ENCODE data around the gene CCDC141.
"Not testable (repeated sequence)": the region's sequence is repeated elsewhere in the genome, so short reads cannot be mapped to it uniquely, and the experiment has no call there.

The CCDC141 gene, protein sequence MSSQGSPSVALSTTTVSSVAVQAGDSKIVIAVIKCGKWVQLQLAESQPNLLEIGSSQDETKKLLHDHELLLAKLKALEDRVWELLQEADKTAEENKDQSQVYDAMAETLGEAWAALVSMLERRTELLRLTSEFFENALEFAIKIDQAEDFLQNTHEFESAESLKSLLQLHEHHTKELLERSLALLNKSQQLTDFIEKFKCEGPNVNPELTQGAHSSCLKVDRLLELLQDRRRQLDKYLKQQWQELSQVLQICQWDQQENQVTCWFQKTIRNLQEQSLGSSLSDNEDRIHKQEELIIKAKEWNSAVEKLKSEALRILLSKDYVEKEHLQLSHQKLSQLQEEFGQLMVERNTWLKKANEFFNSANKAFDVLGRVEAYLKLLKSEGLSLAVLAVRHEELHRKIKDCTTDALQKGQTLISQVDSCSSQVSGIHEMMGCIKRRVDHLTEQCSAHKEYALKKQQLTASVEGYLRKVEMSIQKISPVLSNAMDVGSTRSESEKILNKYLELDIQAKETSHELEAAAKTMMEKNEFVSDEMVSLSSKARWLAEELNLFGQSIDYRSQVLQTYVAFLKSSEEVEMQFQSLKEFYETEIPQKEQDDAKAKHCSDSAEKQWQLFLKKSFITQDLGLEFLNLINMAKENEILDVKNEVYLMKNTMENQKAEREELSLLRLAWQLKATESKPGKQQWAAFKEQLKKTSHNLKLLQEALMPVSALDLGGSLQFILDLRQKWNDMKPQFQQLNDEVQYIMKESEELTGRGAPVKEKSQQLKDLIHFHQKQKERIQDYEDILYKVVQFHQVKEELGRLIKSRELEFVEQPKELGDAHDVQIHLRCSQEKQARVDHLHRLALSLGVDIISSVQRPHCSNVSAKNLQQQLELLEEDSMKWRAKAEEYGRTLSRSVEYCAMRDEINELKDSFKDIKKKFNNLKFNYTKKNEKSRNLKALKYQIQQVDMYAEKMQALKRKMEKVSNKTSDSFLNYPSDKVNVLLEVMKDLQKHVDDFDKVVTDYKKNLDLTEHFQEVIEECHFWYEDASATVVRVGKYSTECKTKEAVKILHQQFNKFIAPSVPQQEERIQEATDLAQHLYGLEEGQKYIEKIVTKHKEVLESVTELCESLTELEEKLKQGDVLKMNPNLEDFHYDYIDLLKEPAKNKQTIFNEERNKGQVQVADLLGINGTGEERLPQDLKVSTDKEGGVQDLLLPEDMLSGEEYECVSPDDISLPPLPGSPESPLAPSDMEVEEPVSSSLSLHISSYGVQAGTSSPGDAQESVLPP (N-terminal part only)

DNA sequence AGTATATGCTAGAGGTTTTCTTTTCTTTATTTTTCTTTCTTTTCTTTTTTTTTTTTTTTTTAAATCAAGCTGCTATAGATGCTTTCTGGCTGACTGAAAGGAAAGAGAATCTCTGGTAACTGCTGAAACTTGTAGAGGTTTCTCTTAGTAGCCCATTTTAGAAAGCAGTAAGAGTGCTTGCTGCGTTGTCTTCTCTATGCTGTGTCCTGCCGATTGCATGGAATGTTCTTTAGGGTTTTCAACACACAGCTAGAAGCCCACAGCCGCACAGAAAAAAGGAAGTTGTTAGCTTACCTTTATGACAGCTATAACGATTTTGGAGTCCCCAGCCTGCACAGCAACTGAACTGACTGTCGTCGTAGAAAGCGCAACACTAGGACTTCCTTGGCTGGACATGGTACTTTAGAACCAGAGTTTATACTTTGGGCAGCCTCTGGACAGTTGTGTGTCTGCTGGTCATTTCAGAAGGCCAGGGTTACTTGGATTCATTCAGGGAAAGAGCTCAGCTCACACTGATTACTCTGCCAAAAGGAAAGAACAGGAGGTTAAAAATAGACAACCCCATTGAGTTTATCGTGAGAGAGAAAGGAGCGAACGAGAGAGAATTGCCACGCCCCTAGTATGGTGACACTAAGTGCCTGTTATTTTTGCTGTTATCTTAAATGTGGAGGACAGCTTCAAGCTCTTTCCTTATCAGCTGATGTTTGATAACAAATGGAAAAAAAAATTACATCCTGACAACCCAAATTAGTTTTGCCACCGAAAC is at the start of gene CCDC141:
Gene CCDC141 (minus strand): TSS at position 592 of the 766 bp plus-strand sequence. CDS start 196 bp downstream, at position 396.
- in situ Hi-C loops (cut with MboI; ENCODE audit: low pct_unique_long_range_greater_than_20kb, low sequenced_read_pairs): no loop called here
- peak; percentile 73 for DNase-seq

DNA sequence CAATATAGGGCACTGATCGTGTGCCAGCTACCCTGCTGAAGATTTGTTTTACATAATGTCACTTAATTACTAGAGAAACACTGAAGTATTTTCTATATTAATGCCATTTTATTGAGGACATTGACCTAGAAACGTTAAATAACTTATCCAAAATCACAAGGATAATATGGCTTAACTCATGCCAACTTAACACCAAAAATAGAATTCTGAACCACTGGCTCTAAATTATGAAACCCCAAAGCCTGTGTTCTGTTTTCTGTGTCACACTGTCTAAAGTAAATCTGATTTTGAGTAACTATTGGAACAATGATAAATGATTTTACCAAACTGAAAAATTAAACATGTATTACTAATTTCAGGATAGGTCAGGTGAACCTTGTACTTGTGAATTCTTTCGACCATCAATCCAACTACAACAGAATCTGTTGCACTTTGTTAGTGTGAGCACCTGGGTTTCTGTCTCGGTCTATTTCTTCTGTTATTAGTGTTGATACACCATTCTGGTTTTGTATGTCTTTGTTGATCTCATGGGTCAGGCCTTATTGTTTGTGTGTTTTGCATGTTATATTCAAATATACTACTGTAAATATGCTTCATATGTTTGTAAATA is 48.2 kb upstream of the CCDC141 start:
- no peak for DNase-seq
- in situ Hi-C loops (cut with MboI; ENCODE audit: low pct_unique_long_range_greater_than_20kb, low sequenced_read_pairs): no loop called here

DNA sequence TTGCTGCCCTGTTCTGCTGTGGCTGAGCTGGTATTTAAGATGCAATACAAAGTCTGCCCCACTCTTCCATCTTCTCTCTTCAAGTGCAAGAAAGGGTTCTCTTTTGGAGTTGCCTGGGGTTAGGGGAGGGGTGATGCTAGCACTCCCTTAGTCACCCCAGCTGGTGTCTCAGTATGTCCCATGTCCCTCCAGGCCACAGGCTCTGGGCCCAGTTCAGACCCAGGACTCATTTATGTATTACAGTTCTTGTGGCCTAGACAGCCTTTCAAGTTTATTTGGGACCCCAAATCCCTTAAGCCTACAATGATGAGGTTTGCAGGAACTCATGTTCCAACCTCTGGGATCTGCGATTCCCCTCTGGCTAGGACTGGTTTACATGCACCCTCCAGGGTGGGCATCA is 47.2 kb upstream of the CCDC141 start:
- no peak for DNase-seq
- in situ Hi-C loops (cut with MboI; ENCODE audit: low pct_unique_long_range_greater_than_20kb, low sequenced_read_pairs): no loop called here

DNA sequence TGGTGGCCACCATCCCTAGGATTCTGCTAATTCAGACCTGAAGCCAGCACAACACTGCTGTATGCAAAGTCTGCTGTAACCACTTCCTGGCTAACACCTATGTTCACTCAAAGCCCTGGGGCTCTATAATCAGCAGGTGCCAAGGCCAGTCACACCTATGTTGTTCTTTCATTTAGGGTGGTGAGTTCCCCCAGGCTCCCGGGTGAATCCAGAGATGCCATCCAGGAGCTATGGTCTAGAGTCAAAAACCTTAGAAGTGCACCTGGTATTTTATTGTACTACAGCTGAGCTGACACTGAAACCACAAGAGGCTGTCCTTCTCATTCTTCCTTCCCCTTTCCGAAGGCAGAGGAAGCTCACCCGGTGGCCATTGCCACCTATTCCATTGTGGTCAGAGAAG is 46.2 kb upstream of the CCDC141 start:
- DNase-seq: peak; percentile 46
- in situ Hi-C loops (cut with MboI; ENCODE audit: low pct_unique_long_range_greater_than_20kb, low sequenced_read_pairs): no loop called here

DNA sequence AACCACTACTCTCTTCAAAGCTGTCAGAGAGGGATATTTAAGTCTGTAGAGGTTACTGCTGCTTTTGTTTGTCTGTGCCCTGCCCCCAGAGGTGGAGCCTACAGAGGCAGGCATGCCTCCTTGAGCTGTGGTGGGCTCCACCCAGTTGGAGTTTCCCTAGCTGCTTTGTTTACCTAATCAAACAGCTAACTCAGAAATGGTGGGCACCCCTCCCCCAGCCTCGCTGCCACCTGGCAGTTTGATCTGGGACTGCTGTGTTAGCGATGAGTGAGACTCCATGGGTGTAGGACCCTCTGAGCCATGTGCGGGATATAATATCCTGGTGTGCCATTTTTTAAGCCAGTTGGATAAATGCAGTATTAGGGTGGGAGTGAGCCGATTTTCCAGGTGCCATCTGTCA is 43.0 kb upstream of the CCDC141 start:
- in situ Hi-C loops (cut with MboI; ENCODE audit: low pct_unique_long_range_greater_than_20kb, low sequenced_read_pairs); DNase-seq: not testable (repeated sequence)

DNA sequence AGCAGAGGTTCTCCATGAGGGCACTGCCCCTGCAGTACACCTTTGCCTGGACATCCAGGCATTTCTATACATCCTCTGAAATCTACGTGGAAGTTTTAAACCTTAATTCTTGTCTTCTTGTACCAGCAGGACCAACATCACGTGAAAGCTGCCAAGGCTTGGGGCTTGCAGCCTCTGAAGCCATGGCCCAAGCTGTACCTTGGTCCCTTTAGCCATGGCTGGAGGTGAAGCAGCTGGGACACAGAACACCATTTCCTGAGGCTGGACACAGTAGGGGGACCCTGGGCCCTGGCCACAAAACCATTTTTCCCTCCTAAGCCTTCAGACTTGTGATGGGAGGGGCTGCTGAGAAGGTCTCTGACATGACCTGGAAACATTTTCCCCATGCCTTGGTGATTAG is 32.8 kb upstream of the CCDC141 start:
- in situ Hi-C loops (cut with MboI; ENCODE audit: low pct_unique_long_range_greater_than_20kb, low sequenced_read_pairs): no loop called here
- no peak for DNase-seq

DNA sequence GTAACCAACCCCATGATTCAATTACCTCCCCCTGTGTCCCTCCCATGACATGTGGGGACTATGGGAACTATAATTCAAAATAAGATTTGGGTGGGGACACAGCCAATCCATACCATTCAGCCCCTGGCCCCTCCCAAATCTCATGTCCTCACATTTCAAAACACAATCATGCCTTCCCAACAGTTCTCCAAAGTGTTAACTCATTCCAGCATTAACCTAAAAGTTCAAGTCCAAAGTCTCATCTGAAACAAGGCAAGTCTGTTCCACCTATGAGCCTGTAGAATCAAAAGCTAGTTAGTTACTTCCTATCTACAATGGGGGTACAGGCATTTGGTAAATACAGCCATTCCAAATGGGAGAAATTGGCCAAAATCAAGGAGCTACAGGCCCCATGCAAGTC is 32.0 kb upstream of the CCDC141 start:
- in situ Hi-C loops (cut with MboI; ENCODE audit: low pct_unique_long_range_greater_than_20kb, low sequenced_read_pairs): no loop called here

DNA sequence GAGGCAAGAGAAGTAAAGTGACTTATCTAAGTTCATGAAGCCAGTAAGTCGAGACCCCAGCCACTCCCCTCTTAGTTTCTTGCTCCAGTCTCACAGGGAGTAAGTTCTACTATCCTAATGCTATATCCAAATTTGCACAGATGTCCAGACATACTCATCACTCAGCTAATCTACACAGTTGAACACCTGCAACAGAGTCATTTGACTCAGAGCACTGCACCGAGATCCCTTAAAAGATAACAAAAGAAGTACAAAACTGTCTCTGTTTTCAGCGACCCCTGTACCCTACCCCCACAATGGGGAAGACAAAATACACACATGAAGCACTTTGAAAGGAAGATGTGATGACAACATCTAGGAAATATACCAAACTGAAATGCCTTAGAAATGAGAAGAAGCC is 22.6 kb upstream of the CCDC141 start:
- DNase-seq: no peak
- in situ Hi-C loops (cut with MboI; ENCODE audit: low pct_unique_long_range_greater_than_20kb, low sequenced_read_pairs): no loop called here

More for the DNA sequence above, 32.0 kb upstream of the CCDC141 start:
- DNase-seq: no peak

DNA sequence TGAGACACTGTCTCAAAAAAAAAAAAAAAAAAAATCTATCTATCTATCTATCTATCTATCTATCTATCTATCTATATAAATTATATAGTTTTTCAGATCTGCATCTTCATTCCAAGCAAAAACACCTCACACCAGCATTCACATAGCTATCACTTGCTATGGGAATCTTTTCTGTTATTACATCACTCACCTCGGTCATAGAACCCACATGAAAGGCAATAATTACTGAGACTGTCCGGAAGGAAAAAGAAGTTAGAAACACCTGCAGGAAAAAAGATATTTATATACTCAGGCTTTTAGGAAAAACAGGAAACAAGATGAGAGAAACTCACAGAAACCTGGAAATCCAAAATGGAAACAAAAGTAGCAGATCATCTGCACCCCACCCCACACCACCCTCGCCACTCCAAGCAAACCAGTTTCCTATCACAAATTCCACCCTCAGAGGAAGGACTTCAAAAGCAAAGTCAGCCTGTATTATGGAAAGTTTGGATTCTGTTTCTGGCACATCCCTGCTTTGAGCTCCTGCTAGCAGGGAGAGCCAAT is 21.9 kb upstream of the CCDC141 start:
- in situ Hi-C loops (cut with MboI; ENCODE audit: low pct_unique_long_range_greater_than_20kb, low sequenced_read_pairs): no loop called here
- DNase-seq: no peak

DNA sequence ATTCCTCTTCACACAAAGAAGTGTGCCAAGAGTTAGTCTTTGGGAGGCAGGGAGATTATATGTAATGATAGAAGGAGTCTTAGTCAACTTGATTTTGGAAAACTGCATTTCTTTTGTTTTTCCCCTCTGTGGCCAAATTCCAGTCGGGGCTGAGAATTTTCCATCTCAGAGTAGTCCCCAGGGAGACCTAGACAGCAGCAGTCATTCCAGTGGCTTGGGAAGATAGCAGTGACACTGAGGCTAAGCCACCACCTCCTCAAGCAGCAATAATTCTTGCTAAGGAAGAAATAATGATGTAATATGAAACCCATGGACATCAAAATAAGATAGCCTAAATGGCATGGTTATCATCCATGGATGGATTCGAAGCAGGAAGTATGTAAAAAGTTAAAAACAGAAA is 21.0 kb upstream of the CCDC141 start:
- DNase-seq: no peak
- in situ Hi-C loops (cut with MboI; ENCODE audit: low pct_unique_long_range_greater_than_20kb, low sequenced_read_pairs): no loop called here

DNA sequence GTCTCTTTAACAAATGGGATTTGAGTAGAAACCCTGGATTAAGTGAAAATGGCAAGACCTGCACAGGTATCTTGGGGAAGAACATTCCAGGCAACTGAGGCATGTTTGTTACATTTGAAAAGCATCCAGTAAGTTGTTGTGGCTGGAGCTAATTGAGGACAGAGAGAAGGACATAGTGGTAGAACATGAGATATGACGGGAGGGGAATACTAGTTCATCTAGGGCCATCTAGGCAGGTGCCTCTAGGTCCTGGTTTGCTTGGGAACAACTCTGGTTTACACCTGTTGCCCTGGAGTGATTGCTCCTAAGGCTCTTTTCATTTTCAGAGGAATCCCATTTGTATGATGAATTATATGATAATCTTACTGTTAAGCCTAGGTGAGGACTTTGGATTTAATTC is 19.7 kb upstream of the CCDC141 start:
- DNase-seq: no peak
- in situ Hi-C loops (cut with MboI; ENCODE audit: low pct_unique_long_range_greater_than_20kb, low sequenced_read_pairs): no loop called here

DNA sequence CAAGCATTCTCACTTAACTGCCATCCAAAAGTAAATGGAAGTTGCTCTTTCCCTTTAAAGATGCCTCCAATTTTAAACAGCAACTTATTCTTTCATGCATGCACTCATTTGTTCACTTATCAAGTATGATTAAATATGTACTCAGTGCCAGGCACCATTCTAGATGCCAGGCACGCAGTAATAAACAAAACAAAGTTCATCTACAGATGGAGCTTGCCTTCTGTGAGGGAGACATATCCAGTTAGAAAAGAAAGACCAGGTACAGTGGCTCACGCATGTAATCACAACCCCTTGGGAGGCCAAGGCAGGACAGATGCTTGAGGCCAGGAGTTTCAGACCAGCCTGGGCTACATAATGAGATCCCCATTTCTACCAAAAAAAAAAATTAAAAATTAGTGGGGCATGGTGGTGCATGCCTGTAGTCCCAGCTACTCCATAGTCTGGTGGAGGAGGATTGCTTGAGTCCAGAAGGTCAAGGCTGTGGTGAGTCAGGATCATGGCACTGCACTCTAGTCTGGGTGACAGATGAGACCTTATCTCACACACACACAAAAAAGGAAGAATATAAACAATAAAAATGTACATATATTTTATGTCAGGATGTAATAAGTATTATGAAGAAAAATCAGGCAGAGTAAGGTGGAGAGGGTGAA is 19.2 kb upstream of the CCDC141 start:
- no peak for DNase-seq
- in situ Hi-C loops (cut with MboI; ENCODE audit: low pct_unique_long_range_greater_than_20kb, low sequenced_read_pairs): no loop called here

DNA sequence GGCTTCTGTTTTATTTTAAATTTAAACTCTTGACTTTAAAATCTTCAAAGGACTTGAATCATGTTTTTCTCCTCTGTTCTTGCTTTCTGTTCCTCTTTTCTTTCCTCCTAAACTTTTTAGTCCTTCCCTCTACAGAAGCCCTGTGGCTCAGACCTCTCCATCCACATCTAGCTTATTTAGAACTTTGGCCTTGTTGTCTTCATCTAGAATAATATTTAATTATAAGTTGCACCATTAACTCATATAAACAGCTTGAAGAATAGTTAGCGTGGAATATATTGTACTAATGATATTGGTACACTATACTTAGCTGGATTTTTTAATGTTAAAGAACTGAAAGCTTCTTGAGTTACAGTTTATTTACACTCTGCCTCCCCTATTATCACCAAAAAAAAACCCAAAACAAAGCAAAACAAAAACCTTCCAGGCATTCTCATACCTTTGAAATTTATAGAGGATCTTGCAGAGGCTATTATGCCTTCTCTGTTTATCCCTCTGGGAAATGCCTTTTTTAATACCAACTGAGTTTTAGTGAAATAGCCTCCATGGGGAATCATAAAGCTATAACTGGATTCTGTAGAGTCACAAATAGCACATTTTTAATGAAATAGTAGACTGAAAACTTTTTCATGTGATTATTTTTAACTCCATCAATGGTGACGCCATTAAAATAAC is 9.2 kb upstream of the CCDC141 start:
- in situ Hi-C loops (cut with MboI; ENCODE audit: low pct_unique_long_range_greater_than_20kb, low sequenced_read_pairs): no loop called here
- DNase-seq: no peak

DNA sequence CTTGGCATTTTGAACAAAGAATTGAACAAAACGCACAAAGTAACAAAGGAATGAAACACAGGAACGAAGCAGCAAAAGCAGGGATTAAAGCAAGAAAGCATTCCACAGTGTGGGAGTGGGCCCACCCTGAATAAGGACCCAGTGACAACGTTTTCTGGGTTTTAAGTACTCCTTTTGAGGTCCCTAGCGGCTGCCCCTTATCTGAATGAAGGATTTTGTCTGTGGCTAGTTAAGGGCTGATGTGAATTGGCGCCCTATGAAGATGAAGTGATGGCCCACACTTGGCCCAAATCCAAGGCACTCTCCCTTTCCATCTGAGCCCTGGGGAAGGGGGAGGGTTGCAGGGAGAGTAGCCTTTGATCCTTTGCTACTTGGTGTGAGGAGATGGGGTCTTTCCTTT is 7.8 kb upstream of the CCDC141 start:
- in situ Hi-C loops (cut with MboI; ENCODE audit: low pct_unique_long_range_greater_than_20kb, low sequenced_read_pairs): no loop called here

DNA sequence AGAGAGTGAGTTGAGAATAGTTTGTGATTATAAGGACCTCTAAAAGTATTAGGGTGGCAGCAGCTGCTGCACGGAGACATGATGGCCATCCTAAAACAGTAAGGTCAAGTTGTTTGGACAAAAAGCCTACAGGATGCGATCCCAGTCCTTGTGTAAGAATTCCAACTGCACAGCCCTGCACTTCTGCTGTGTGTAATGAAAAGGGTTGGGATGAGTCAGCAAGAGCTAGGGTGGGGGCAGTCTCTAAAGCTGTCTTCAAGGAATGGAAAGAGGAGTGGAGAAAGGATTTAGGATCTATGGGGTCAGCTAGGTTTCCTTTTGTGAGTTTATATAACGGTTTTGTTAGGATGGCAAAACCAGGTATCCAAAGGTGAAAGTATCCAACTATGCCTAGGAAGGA is 3.6 kb upstream of the CCDC141 start:
- in situ Hi-C loops (cut with MboI; ENCODE audit: low pct_unique_long_range_greater_than_20kb, low sequenced_read_pairs); DNase-seq: not testable (repeated sequence)

More for the DNA sequence above, 7.8 kb upstream of the CCDC141 start:
- no peak for DNase-seq

DNA sequence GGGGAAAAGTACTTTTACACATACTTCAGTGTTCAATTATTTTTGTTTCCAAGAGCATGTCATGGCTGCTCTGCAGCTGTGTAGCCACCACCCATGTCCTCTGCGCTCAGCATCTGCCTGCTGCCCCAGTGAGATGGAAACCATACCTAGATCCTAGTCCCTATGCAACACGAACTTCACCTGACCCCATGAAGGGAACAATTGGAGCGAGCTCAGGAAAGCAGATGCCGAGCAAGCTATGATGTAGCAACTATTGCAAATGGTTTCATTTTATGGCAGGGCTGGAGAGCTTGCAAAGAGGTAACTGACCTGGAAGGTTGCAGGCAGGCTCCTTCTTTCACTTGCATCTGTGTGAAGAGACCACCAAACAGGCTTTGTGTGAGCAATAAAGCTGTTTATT is 1.3 kb upstream of the CCDC141 start:
- DNase-seq: no peak
- in situ Hi-C loops (cut with MboI; ENCODE audit: low pct_unique_long_range_greater_than_20kb, low sequenced_read_pairs): no loop called here

DNA sequence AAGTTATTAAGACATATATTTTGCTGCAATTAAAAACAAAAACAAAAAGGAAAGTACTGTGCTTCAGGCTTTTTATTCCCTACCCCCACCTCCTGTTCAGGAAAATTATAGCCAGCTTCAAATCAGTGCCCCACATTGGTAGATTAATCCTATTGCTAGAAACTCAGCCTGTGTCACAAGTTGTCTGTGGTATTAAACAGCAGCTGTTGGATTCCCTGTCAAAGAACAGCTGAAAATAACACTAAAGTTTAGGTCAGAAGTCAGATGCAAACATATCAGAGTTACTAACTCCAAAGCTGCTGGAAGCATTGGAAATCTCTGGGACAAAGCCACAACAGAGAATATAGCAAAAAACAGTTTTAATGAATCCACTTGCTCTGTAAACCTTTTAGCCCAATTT is 818 bp upstream of the CCDC141 start:
- in situ Hi-C loops (cut with MboI; ENCODE audit: low pct_unique_long_range_greater_than_20kb, low sequenced_read_pairs): no loop called here

More for the DNA sequence above, 818 bp upstream of the CCDC141 start:
- no peak for DNase-seq

All from KBM-7 (cell line).